ENCODE data around the gene KLHL9.

The KLHL9 gene

DNA sequence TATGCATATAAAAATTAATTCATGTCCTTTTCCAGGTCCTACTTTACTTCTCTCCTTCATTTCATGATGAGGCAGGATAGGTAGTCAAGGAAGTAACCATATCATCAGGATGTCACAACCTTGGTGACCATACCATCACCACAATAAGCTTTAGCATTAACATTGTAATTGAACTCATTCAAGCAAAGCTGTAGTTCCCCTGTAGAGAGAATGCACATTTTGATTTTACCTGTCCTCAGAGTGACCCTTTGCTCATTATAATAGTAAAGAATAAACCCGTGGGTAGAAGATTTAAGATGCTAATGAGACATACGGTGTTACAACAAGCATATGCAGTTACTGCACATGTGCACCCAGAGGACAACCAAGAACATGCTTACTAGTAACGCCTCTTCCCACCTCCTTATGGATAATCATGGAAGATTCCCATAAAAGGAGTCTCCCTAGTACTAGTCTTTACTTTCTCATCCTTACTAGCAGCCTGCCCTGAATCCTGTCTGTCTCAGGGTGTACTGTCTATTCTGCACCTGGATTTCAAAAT is 13.3 kb upstream of the KLHL9 start:
- H3K4me1 ChIP-seq (ENCODE audit: control insufficient read depth, insufficient read depth, low read length), result no peaks in the 10 kb centered on the region
- no peak overlapping the region for H3K9ac ChIP-seq (ENCODE audit: low read length)
- H3K27ac ChIP-seq (ENCODE audit: low read depth, low read length), result no peak overlapping the region
- H3K4me3 ChIP-seq (ENCODE audit: low read depth, low read length), result no peak overlapping the region
- no peaks in the 10 kb centered on the region for H3K27me3 ChIP-seq (ENCODE audit: control insufficient read depth, insufficient read depth, low read length)
- H3K9me3 ChIP-seq (ENCODE audit: control insufficient read depth, insufficient read depth, low read depth, low read length), result peaks cover under 1% of the 10 kb centered on the region; the same call in 1 of the 2 replicates
- no peaks in the 10 kb centered on the region for H3K36me3 ChIP-seq (ENCODE audit: control insufficient read depth, insufficient read depth, low read length)

- no peaks in the 10 kb centered on the region for H3K4me1 ChIP-seq (ENCODE audit: control insufficient read depth, insufficient read depth, low read length)
- no peak overlapping the region for H3K27ac ChIP-seq (ENCODE audit: low read depth, low read length)
- no peak overlapping the region for H3K4me3 ChIP-seq (ENCODE audit: low read depth, low read length)
- H3K9ac ChIP-seq (ENCODE audit: low read length), result no peak overlapping the region
- H3K36me3 ChIP-seq (ENCODE audit: control insufficient read depth, insufficient read depth, low read length), result no peaks in the 10 kb centered on the region
- H3K9me3 ChIP-seq (ENCODE audit: control insufficient read depth, insufficient read depth, low read depth, low read length), result no peaks in the 10 kb centered on the region
- H3K27me3 ChIP-seq (ENCODE audit: control insufficient read depth, insufficient read depth, low read length), result peaks cover 6% of the 10 kb centered on the region
These were observed 5.5 kb upstream of the KLHL9 start for GRCh38 chr9:21340735-21341134.

DNA sequence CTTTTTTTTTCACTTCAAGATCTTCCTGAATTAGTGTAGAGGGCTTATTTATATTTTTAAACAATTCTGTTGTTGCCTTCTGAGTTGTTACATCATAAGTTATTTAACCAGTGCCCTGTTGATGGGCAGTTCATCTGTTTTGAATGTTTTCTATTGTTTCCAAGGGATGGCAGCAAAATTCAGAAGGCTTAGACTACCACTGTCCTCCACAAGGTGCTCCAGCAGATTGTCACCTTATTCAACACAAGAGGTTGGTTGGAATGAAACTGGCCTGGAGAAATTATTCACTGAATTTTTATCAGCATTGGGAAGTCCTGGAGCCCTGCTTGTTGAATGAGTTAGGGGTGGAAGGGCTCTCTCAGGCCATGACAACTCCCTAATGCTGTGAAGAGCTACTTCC is 1.3 kb upstream of the KLHL9 start:
- H3K27ac ChIP-seq (ENCODE audit: low read depth, low read length), result no peak overlapping the region
- no peak overlapping the region for H3K4me3 ChIP-seq (ENCODE audit: low read depth, low read length)
- H3K36me3 ChIP-seq (ENCODE audit: control insufficient read depth, insufficient read depth, low read length), result peaks cover 13% of the 10 kb centered on the region
- H3K4me1 ChIP-seq (ENCODE audit: control insufficient read depth, insufficient read depth, low read length), result peaks cover 23% of the 10 kb centered on the region
- no peak overlapping the region for H3K9ac ChIP-seq (ENCODE audit: low read length)
- H3K9me3 ChIP-seq (ENCODE audit: control insufficient read depth, insufficient read depth, low read depth, low read length), result no peaks in the 10 kb centered on the region
- peaks cover 6% of the 10 kb centered on the region for H3K27me3 ChIP-seq (ENCODE audit: control insufficient read depth, insufficient read depth, low read length)

- Histone ChIP-seq H3K4me1 (ENCODE audit: control insufficient read depth, insufficient read depth, low read length) (peaks cover 23% of the 10 kb centered on the region), H3K9me3 (ENCODE audit: control insufficient read depth, insufficient read depth, low read depth, low read length) (no peaks in the 10 kb centered on the region), H3K36me3 (ENCODE audit: control insufficient read depth, insufficient read depth, low read length) (peaks cover 15% of the 10 kb centered on the region), H3K4me3 (ENCODE audit: low read depth, low read length) (peak overlapping the region; percentile 100), H3K27me3 (ENCODE audit: control insufficient read depth, insufficient read depth, low read length) (no peaks in the 10 kb centered on the region), H3K9ac (ENCODE audit: low read length) (no peak overlapping the region), H3K27ac (ENCODE audit: low read depth, low read length) (no peak overlapping the region)
These were observed 2.0 kb downstream of the KLHL9 start for GRCh38 chr9:21333226-21333625.

DNA sequence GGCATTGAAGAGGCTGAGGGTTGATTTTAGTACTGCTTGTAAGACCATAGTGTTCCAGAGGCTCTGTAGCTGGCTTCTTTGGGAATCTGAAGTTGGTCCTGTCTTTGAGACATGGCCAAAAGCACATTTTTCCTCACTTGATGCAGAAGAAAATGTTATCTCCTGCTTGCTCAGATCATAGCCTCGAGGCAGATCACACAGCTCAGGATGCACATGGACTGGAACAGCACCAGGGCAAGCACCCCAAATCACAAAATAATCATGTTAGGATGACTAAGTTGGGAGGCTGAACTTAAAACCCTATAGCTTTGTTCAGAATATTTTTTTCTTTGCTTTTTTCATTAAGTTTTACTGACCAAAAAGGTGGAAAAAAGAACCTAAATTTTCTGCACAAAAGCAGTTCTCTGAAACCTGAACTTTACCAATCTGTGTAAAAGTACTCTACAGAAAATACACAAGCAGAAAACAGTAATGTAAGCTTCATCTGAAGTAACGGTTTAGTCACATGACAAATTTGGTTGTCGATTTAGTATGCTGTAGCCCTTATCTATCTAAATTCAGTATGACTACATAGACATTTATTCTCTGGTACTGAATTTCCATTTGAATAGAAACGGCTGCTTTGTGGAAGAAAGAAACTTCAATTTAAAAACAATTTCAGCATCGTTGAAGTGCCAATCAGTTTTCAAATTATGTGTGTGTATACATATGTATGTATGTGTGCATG is 3.4 kb downstream of the KLHL9 start:
- no peaks in the 10 kb centered on the region for H3K27me3 ChIP-seq (ENCODE audit: control insufficient read depth, insufficient read depth, low read length)
- H3K4me3 ChIP-seq (ENCODE audit: low read depth, low read length), result peak overlapping the region; percentile 16; the same call in 1 of the 2 replicates
- H3K36me3 ChIP-seq (ENCODE audit: control insufficient read depth, insufficient read depth, low read length), result peaks cover 15% of the 10 kb centered on the region
- H3K9ac ChIP-seq (ENCODE audit: low read length), result no peak overlapping the region
- H3K4me1 ChIP-seq (ENCODE audit: control insufficient read depth, insufficient read depth, low read length), result peaks cover 23% of the 10 kb centered on the region
- no peaks in the 10 kb centered on the region for H3K9me3 ChIP-seq (ENCODE audit: control insufficient read depth, insufficient read depth, low read depth, low read length)
- H3K27ac ChIP-seq (ENCODE audit: low read depth, low read length), result no peak overlapping the region

DNA sequence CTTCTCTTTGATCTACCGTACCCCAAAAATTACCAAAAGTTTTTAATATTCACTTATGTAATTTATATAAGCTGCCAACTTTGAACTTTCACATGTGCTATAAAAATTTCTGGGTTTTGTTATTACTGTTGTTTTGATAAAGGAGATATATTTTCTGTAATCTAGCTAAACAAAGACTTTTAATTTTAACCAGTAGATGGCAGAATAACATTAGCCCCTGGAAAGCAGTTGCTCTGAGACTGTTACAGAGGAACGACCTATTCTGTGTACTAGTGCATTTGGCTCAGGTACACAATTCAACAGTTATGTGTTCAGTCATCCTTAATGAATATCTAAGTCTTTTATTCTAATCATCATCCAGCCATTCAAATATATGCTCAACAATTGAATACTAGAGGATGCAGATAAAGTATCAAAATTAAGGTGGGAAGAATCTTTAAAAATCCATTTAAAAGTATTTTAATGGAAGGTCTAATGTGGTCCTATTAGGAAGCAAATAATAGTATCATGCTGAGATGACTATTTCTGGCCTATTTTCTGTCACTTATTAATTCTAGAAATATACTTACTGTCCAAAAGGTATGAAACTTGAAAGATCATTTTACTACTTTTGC is 8.6 kb downstream of the KLHL9 start:
- Histone ChIP-seq H3K9me3 (ENCODE audit: control insufficient read depth, insufficient read depth, low read depth, low read length) (no peaks in the 10 kb centered on the region), H3K27ac (ENCODE audit: low read depth, low read length) (no peak overlapping the region), H3K4me1 (ENCODE audit: control insufficient read depth, insufficient read depth, low read length) (no peaks in the 10 kb centered on the region), H3K27me3 (ENCODE audit: control insufficient read depth, insufficient read depth, low read length) (no peaks in the 10 kb centered on the region), H3K36me3 (ENCODE audit: control insufficient read depth, insufficient read depth, low read length) (peaks cover 5% of the 10 kb centered on the region; the same call in 1 of the 2 replicates), H3K9ac (ENCODE audit: low read length) (no peak overlapping the region), H3K4me3 (ENCODE audit: low read depth, low read length) (no peak overlapping the region)

DNA sequence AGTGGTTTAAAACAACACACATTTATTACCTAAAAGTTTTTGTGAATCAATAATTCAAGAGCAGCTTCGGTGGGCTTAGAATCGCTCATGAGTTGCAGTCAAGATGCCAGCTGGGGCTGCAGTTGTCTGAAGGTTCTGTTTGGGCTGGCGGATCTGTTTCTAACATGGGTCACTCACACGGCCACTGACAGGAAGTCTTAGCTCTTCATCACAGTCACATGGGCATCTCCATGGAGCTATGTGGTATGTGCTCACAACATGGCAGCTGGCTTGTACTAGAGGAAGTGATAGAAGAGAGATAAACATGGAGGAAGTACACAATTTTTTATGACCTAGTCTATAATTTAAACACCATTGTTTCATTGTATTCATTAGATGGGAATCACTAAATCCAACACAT is 11.2 kb downstream of the KLHL9 start:
- Histone ChIP-seq H3K27me3 (ENCODE audit: control insufficient read depth, insufficient read depth, low read length) (no peaks in the 10 kb centered on the region), H3K9me3 (ENCODE audit: control insufficient read depth, insufficient read depth, low read depth, low read length) (no peaks in the 10 kb centered on the region), H3K4me3 (ENCODE audit: low read depth, low read length) (no peak overlapping the region), H3K36me3 (ENCODE audit: control insufficient read depth, insufficient read depth, low read length) (peaks cover 2% of the 10 kb centered on the region; the same call in 1 of the 2 replicates), H3K9ac (ENCODE audit: low read length) (no peak overlapping the region), H3K4me1 (ENCODE audit: control insufficient read depth, insufficient read depth, low read length) (no peaks in the 10 kb centered on the region), H3K27ac (ENCODE audit: low read depth, low read length) (no peak overlapping the region)

- peaks cover 2% of the 10 kb centered on the region; the same call in 1 of the 2 replicates for H3K36me3 ChIP-seq (ENCODE audit: control insufficient read depth, insufficient read depth, low read length)
- no peak overlapping the region for H3K27ac ChIP-seq (ENCODE audit: low read depth, low read length)
- no peaks in the 10 kb centered on the region for H3K27me3 ChIP-seq (ENCODE audit: control insufficient read depth, insufficient read depth, low read length)
- no peaks in the 10 kb centered on the region for H3K9me3 ChIP-seq (ENCODE audit: control insufficient read depth, insufficient read depth, low read depth, low read length)
- no peak overlapping the region for H3K4me3 ChIP-seq (ENCODE audit: low read depth, low read length)
- H3K4me1 ChIP-seq (ENCODE audit: control insufficient read depth, insufficient read depth, low read length), result no peaks in the 10 kb centered on the region
- H3K9ac ChIP-seq (ENCODE audit: low read length), result no peak overlapping the region
These were observed 12.2 kb downstream of the KLHL9 start for GRCh38 chr9:21322911-21323461.

DNA sequence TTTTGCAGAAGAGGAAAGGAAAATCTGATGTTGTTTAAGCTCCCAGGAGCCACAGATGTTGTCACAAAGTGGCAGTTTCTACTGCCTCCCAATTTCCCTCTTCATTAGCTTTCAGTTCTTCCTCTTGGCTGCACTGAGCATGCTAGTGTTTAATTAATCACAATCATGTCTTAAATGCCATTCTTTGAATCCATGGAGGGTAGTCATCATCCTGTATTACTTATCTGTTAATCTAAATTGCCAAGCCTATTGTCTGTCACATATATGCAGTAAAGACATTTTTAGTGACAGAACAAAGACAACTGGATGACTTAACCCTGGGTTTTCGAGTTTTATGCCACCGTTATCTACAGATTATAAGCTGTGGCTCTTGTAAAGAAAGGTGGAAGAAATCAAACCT is 14.7 kb downstream of the KLHL9 start:
- no peak overlapping the region for H3K9ac ChIP-seq (ENCODE audit: low read length)
- H3K27ac ChIP-seq (ENCODE audit: low read depth, low read length), result no peak overlapping the region
- H3K4me1 ChIP-seq (ENCODE audit: control insufficient read depth, insufficient read depth, low read length), result no peaks in the 10 kb centered on the region
- H3K27me3 ChIP-seq (ENCODE audit: control insufficient read depth, insufficient read depth, low read length), result no peaks in the 10 kb centered on the region
- H3K9me3 ChIP-seq (ENCODE audit: control insufficient read depth, insufficient read depth, low read depth, low read length), result no peaks in the 10 kb centered on the region
- H3K36me3 ChIP-seq (ENCODE audit: control insufficient read depth, insufficient read depth, low read length), result peaks cover 2% of the 10 kb centered on the region; the same call in 1 of the 2 replicates
- H3K4me3 ChIP-seq (ENCODE audit: low read depth, low read length), result no peak overlapping the region

DNA sequence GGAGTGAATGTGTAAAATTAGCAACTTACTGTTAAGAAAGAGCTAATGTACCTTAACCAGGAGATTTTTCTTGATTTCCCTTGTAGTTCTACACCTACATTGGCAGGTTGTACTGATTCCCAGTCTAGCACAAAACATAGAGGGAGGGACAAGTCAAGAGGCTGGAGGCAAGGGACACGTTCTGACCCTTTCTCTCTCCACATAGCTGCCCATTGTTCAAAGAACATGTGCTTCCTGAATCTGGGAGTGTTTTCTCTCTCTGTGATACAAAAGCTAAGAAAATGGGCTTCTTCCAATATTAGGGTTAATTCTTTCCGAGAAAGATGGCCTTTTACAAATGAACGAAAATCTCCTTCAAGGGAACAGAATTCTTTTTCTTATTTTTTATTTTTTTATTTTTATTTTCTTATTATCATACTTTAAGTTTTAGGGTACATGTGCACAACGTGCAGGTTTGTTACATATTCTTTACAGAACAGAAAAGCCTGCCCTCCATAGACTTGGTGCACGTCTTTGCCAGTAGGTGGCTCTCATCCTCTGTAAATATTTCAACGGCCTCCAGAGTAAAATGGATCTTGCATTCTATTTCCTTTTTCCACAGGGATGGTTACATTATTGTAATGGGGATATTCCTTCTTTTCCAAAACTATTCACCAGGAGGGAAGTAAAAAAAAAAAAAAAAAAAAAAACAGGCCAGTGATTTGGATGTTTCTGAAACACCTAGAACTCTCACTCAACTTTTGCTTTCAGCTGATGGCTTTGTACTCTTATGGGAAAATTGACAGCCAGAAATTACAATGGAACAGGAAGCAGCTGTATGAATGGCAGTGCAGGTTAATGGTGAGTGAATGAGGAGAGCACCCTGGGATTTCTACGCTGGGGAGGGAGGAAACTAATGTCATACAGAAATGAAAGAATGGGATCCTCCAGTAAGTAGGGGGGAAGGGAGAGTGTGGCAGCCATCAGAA is 17.0 kb downstream of the KLHL9 start:
- H3K4me3 ChIP-seq (ENCODE audit: low read depth, low read length), result no peak overlapping the region
- H3K4me1 ChIP-seq (ENCODE audit: control insufficient read depth, insufficient read depth, low read length), result no peaks in the 10 kb centered on the region
- H3K27me3 ChIP-seq (ENCODE audit: control insufficient read depth, insufficient read depth, low read length), result no peaks in the 10 kb centered on the region
- H3K27ac ChIP-seq (ENCODE audit: low read depth, low read length), result no peak overlapping the region
- H3K9me3 ChIP-seq (ENCODE audit: control insufficient read depth, insufficient read depth, low read depth, low read length), result no peaks in the 10 kb centered on the region
- H3K36me3 ChIP-seq (ENCODE audit: control insufficient read depth, insufficient read depth, low read length), result peaks cover 2% of the 10 kb centered on the region; the same call in 1 of the 2 replicates
- no peak overlapping the region for H3K9ac ChIP-seq (ENCODE audit: low read length)

Measured in HUES6 (cell line).